GM20431 (cell line): ENCODE measurements around the gene TMEM123.

Experiments used
- in situ Hi-C: fragments of 300-500 bp; cut with MseI, MboI; formaldehyde crosslinking; loops from one replicate; pipeline ENCODE4 v1.15.0; 2020; ENCODE audit warnings: low sequenced_read_pairs; ENCODE audit not compliant: unreplicated experiment

The TMEM123 gene, protein sequence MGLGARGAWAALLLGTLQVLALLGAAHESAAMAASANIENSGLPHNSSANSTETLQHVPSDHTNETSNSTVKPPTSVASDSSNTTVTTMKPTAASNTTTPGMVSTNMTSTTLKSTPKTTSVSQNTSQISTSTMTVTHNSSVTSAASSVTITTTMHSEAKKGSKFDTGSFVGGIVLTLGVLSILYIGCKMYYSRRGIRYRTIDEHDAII

GRCh38 chr11:102452461-102453301 is at the start of gene TMEM123:
TSS of gene TMEM123 (minus strand) at chr11:102452765. CDS start at chr11:102452623, 142 bp downstream.
- in situ Hi-C loops: no loop called here

DNA sequence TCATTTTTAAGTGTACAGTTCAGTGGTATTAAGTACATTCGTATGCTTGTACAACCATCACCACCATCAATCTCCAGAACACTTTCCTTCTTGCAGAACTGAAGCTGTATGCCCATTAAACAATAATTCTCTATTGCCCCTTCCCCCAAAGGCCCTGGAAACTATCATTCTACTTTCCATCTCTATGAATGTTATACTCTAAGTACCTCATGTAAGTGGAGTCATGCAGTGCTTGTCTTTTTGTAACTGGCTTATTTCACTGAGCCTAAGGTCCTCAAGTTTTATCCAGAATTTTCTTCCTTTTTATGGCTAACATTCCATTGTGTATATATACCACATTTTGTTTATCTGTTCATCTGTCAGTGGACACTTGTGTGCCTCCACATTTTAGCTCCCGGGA is 48.3 kb upstream of the TMEM123 start:
- in situ Hi-C loops: loop anchor here (25.0 kb wide), 1 partner anchor 111 kb away; no protein-coding TSS in a partner anchor

DNA sequence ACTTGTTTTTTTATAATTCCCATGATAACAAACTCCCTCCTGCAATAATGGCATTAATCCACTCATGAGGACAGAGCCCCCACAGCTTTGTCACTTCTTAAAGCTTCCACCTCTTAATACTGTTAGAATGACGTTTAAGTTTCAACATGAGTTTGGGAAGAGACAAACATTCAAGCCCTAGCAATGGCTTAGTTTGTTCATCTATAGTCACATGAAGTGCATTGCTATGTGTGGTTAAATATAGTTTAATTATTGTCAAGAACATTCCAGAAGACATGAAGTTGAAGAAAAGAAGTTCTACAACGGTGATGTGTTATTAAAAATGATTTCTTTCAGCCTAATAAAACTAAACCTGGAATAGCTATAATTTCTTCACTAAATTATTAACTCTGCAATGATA is 47.4 kb upstream of the TMEM123 start:
- in situ Hi-C loops: loop anchor here (25.0 kb wide), 2 partner anchors 112 to 113 kb away; no protein-coding TSS in a partner anchor

DNA sequence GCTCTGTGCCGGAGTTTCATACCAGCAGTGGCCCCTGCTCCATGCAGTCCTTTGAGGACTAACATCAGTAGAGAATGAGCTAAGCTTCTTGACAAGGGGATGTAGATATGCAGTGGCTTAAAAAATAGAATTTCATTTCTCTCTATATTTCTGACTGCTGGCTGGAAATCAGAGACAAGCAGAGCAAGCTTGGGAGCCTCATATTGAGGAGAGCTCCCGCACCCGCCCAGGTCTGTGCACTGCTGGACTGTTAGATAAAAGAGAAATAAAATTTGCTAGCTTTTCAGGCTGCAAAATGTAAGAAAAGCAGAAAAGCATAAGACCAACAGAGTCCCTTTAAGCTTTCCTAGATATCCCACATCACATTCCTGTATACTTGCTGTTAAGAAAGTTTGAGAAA is 46.6 kb upstream of the TMEM123 start:
- in situ Hi-C loops: loop anchor here (25.0 kb wide), 1 partner anchor 112 kb away; no protein-coding TSS in a partner anchor

- in situ Hi-C loops: loop anchor here (25.0 kb wide), 1 partner anchor 110 kb away; no protein-coding TSS in a partner anchor
Observed at GRCh38 chr11:102497061-102497460, 44.5 kb upstream of the TMEM123 start.

GRCh38 chr11:102495161-102496042 is 42.8 kb upstream of the TMEM123 start:
- in situ Hi-C loops: loop anchor here (25.0 kb wide), 1 partner anchor 108 kb away; no protein-coding TSS in a partner anchor

GRCh38 chr11:102494216-102494615 is 41.7 kb upstream of the TMEM123 start:
- in situ Hi-C loops: loop anchor here (25.0 kb wide), 1 partner anchor 107 kb away; no protein-coding TSS in a partner anchor

GRCh38 chr11:102493524-102493923 is 41.0 kb upstream of the TMEM123 start:
- in situ Hi-C loops: loop anchor here (25.0 kb wide), 1 partner anchor 106 kb away; no protein-coding TSS in a partner anchor

- in situ Hi-C loops: loop anchor here (25.0 kb wide), 1 partner anchor 105 kb away; no protein-coding TSS in a partner anchor
Observed at GRCh38 chr11:102491969-102492368, 39.4 kb upstream of the TMEM123 start.

DNA sequence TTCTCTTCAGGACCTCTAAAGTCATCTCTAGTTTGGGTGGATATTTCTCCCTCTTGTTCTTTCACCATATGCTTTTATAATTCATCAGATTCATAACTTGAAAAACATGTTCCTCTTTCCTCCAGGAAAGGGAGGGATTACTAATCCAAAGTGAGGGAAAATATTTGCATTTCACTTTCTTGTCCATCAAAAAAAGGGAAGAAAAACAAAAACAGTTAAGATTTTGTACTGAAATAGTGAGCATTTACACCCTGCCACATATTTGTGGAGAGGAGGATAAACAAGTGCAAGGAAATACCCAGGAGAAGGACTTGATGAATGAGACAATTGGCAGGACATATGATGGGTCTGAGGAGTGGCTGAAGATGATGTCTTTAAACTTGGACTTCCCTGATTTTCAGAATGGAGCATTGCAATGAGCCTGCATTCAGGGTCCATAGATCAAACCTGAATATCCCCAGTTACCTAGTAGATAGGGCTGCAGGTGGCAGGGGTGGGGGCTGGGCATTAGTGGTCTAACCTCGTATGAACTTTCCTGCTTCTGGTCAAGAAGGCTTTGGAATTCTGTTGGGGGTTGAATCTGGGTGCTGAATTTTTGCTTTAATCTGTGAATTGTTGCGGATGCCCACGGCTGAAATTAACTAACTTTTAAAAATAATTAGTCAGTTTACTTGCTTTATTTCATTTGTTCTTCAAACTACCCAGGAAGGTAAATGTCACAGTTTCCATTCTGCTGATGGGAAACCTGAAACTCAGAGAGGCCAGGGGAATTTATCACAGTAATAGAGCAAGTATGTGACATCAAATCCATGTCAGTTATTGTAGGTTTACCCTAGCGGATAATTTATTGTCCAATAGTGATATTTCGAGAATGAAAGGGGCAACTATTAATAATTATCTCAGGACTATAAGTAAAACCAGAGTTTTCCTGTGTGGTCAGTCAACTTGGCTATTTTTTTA is 36.9 kb upstream of the TMEM123 start:
- in situ Hi-C loops: loop anchor here (25.0 kb wide), 1 partner anchor 102 kb away; no protein-coding TSS in a partner anchor

GRCh38 chr11:102488208-102488607 is 35.6 kb upstream of the TMEM123 start:
- in situ Hi-C loops: loop anchor here (25.0 kb wide), 1 partner anchor 101 kb away; no protein-coding TSS in a partner anchor

DNA sequence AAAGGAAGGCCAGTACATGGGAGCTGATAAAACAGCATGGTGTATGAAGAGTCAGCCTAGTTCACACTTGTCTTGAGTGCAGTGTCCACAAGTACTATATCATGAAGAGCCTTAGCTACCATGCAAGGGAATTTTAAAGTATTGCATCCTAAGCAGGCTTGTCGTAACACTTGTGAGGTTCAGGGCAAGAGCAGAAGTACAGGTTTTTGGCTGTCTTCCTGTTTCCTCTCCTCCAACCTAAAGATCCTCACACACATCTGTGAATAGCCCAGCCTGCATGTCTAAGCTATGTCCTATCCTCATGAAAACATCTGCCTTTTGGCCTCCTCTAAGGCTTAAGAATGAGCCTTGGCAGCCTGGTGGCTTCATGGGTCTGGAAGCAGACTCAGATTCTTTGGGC is 34.6 kb upstream of the TMEM123 start:
- in situ Hi-C loops: loop anchor here (25.0 kb wide), 1 partner anchor 100 kb away; no protein-coding TSS in a partner anchor

- in situ Hi-C loops: loop anchor here (25.0 kb wide), 1 partner anchor 99 kb away; no protein-coding TSS in a partner anchor
Observed at GRCh38 chr11:102486584-102486983, 34.0 kb upstream of the TMEM123 start.

DNA sequence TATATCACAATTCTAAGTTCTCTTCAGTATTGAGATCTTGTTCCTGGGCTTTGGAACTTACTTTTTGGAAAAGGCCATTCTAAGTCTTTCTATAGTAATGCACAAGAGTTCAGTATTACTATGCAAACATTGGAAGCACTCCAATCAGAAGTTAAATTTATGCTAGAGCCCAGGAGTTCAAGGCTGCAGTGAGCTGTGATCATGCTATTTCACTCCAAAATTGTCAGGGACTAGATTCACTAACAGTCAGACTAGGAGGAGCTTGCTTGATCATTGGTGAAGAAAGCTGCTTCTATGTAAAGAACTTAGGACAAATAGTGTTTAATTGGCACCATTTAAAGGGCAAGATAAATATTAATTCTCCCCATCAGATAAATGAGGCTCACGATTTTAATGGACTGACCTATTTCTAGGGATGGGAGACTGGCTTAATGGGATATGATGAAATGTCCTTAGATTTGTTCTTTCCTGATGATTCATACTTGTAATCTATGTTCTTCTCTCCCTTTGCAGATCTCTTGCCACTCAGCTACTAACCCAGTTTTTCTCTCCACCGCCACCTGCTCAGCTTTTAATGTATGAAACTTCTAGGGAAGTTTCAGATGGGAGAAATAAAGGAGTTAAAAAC is 32.6 kb upstream of the TMEM123 start:
- in situ Hi-C loops: loop anchor here (25.0 kb wide), 1 partner anchor 98 kb away; no protein-coding TSS in a partner anchor

DNA sequence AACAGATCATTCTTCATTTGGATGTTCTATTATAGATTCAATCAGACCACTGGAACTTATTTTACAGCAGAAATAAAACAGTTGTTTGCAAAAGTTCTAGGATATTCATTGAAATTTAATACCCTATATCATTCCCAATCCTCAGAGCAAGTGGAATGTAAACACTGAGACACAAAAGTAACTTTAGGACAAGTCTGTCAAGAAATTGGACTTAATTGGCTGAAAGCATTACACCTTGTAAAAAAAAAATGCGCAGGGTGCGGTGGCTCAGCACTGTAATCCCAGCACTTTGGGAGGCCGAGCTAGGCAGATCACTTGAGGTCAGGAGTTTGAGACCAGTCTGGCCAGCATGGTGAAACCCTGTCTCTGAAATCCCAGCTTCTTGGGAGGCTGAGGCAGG is 29.9 kb upstream of the TMEM123 start:
- in situ Hi-C loops: loop anchor here (25.0 kb wide), 1 partner anchor 95 kb away; no protein-coding TSS in a partner anchor

DNA sequence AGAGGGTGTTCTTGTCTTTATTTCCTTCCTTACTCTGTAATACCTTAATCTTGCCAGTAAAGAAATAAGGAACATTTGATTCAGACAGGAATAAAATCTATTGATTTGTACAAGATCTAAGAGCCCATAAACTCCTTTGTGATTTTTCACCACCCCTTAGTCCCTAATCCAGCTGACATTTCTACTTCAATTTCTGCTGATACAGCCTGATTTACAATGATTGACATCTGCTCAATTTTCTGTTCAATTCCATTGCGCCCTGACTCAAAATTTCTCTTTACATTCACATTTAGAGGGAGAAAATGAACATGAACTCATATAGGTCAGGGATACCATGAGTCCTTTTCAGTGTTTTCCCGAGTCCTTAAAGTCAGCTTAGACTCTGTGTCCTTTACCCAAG is 27.2 kb upstream of the TMEM123 start:
- in situ Hi-C loops: loop anchor here (25.0 kb wide), 1 partner anchor 92 kb away; no protein-coding TSS in a partner anchor

GRCh38 chr11:102478673-102479299 is 26.2 kb upstream of the TMEM123 start:
- in situ Hi-C loops: loop anchor here (25.0 kb wide), 1 partner anchor 91 kb away; no protein-coding TSS in a partner anchor
